T-helper 1 cell treated with Interleukin-12 subunit alpha and Interleukin-12 subunit beta and Interleukin-4 antibody, amounts not matched to agents 30 μg/mL and 1 μg/mL, for 36 hours (primary cell): Measurements from ENCODE around the gene CDKAL1.
"Not testable (repeated sequence)": the region's sequence is repeated elsewhere in the genome, so short reads cannot be mapped to it uniquely, and the experiment has no call there.

ENCODE experiments used
- H3K27ac Mint-ChIP-seq: one replicate; pipeline ENCODE4 v1.8.0; 2021; ENCODE audit warnings: mild to moderate bottlenecking, mixed read lengths
- H3K27me3 Mint-ChIP-seq: one replicate; pipeline ENCODE4 v1.8.0; 2021; ENCODE audit warnings: low read depth, mixed read lengths
- H3K36me3 Mint-ChIP-seq: one replicate; pipeline ENCODE4 v1.8.0; 2021; ENCODE audit warnings: low read depth, mixed read lengths
- H3K4me1 Mint-ChIP-seq: one replicate; pipeline ENCODE4 v1.8.0; 2021; ENCODE audit warnings: low read depth, mixed read lengths
- H3K4me3 Mint-ChIP-seq: one replicate; pipeline ENCODE4 v1.8.0; 2021; ENCODE audit warnings: mild to moderate bottlenecking, moderate library complexity, mixed read lengths
- H3K9me3 Mint-ChIP-seq: one replicate; pipeline ENCODE4 v1.8.0; 2021; ENCODE audit warnings: mixed read lengths

Gene CDKAL1

DNA sequence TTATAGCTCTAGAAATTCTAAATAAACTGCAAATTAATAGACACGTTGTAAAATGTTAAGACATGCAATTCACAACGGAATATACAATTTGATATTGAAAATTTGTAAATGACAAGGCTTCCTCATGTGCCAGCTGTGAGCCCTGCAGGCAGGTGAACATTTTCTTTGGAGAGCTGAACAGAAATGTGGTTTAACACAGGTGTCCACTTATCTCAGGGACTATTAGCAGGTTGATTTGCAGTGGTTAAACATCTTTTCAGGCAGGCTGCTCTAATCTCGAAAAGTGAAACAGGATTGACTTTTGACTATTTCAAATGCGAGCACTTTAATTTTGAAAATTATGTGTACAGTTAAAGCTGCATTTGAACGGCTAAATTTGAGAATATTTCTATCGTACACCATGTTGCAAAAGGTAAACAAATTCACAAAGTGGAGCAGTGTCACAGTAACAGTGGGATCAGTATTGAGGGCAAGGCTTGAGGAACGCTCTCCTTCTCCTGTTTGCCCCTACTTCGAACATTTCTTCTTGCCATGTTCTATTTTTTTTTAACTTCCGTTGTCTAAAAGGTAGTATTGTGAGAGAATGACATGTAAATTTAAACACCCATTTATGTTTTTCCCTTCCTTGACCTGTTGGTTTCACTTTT, 210.8 kb downstream of the CDKAL1 start:
- Mint-ChIP-seq H3K4me3 (no peak overlapping the region), H3K27me3 (no peaks in the 10 kb centered on the region), H3K9me3 (peaks cover 5% of the 10 kb centered on the region), H3K27ac (no peak overlapping the region), H3K4me1 (peaks cover 6% of the 10 kb centered on the region), H3K36me3 (peaks cover 10% of the 10 kb centered on the region)

DNA sequence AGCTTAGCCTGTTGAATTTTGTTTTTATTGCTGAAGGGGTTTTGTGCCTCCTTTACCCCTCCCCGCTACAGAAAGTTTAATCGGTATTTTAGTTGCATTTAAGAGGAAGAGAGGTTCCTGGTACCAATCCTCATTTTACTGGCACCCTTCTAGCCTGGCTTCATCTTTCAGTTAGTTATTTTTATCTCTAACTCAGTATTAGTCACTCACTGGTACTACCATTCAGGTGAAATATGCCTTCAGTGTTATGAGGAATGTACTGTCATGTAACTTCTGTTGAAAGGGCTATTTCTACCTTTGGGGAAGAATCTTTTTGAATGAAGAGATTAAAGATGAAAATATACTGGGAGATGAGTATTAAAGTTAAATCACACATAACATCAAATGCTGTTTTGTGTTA, 211.8 kb downstream of the CDKAL1 start:
- no peaks in the 10 kb centered on the region for H3K27me3 Mint-ChIP-seq
- no peak overlapping the region for H3K4me3 Mint-ChIP-seq
- peaks cover 7% of the 10 kb centered on the region for H3K36me3 Mint-ChIP-seq
- H3K9me3 Mint-ChIP-seq: peaks cover 5% of the 10 kb centered on the region
- no peak overlapping the region for H3K27ac Mint-ChIP-seq
- peaks cover 6% of the 10 kb centered on the region for H3K4me1 Mint-ChIP-seq

DNA sequence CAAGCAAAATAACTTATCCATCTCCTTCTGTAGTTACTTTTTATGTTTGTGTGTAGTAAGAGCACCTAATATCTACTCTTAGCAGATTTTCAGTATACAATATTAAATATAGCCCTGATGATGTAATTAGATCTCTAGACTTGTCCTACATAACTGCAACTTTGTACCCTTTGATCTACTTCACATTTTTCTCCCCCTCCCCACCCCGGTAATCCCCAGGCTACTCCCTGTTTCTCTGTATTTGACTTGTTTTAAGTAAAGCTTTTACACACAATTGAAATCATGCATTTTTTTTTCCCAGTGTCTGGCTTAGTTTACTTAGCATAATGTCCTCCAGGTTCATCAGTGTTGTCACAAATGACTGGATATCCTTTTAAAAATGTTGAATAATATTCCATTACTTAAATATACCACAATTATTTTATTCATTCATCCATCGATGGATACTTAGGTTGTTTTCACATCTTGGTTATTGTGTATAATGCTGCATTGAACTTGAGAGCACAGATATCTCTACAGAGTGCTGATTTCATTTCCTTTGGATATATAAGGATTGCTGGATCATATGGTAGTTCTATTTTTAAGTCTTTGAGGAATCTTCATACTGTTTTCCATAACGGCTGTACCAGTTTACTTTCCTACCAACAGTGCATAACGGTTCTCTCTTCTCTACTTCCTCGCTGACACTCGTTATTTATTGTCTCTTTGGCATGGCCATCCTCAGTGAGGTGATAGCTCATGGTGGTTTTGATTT, 212.7 kb downstream of the CDKAL1 start:
- Mint-ChIP-seq H3K4me3 (no peak overlapping the region), H3K4me1 (peaks cover 6% of the 10 kb centered on the region)

DNA sequence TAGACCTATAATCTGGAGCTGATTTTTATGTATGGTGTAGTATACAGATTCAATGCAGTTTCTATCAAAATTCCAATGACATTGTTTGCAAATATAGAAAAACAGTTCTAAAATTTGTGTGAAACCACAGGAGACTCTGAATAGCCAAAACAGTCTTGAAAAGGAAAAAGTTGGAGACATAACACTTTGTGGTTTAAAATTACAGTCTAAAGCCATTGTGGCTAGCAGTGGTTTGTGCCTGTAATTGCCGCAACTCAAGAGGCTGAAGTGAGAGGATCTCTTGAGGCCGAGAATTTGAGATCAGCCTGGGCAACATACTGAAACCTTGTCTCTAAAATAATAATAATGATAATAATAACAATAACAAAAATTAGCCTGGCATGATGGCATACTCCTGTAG, 213.7 kb downstream of the CDKAL1 start:
- Mint-ChIP-seq H3K27me3 (no peaks in the 10 kb centered on the region), H3K4me3 (no peak overlapping the region), H3K27ac (no peak overlapping the region)

More for the DNA sequence above, 212.7 kb downstream of the CDKAL1 start:
- H3K27ac Mint-ChIP-seq: no peak overlapping the region
- H3K36me3 Mint-ChIP-seq: no peaks in the 10 kb centered on the region
- no peaks in the 10 kb centered on the region for H3K9me3 Mint-ChIP-seq
- no peaks in the 10 kb centered on the region for H3K27me3 Mint-ChIP-seq

DNA sequence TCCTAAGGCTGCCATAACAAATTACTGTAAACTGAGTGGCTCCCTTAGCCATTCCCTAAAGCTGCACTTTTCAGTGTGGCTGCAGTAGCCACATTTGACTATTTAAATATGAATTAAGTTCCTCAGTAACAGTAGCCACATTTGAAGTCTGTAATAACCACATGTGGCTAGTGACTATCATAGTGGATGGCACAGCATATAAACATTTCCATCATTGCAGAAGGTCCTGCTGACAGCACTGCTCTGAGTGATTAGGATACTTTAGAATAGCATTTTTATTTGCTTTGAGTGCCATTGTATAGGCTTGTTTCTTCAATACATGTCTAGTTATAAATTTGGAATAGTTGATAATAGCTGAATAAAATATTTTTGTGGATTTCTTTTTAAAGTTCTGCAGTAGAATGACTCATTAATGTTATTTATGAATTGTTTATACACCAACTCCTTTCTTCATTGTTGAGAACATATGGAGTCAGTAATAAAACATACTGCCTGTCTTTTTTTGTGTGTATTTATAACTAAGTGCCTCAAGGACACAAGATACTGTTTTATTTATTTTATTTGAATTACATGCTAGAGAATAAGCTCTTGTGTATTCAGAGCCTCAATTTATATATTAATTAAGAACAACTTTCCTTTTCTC, 217.2 kb downstream of the CDKAL1 start:
- Mint-ChIP-seq H3K4me1 (peaks cover 6% of the 10 kb centered on the region), H3K36me3 (peaks cover 15% of the 10 kb centered on the region), H3K9me3 (peaks cover 8% of the 10 kb centered on the region), H3K4me3 (no peak overlapping the region), H3K27me3 (no peaks in the 10 kb centered on the region), H3K27ac (no peak overlapping the region)

More for the DNA sequence above, 213.7 kb downstream of the CDKAL1 start:
- Mint-ChIP-seq H3K36me3 (peaks cover 1% of the 10 kb centered on the region), H3K4me1 (peaks cover 6% of the 10 kb centered on the region), H3K9me3 (no peaks in the 10 kb centered on the region)

DNA sequence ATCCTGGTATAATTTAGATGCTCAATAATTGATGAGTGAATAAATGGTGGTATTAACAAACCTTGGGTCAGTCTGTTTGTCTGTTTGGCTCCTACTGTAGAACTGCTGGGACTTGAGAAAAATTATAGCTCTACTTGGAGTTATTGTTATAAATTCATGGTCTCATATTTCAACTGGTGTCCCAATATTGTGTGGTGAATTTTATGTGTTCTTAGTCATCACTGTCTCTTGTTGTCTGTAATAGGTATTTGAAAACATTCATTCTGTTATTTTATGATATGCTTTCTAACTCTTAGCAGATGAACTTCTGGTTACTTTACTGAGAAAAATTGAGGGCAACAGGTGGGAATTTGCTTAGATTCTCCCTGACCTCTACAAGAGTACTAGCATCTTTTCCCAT, 221.4 kb downstream of the CDKAL1 start:
- peaks cover 8% of the 10 kb centered on the region for H3K9me3 Mint-ChIP-seq
- H3K27ac Mint-ChIP-seq: no peak overlapping the region
- H3K4me1 Mint-ChIP-seq: peaks cover 2% of the 10 kb centered on the region

DNA sequence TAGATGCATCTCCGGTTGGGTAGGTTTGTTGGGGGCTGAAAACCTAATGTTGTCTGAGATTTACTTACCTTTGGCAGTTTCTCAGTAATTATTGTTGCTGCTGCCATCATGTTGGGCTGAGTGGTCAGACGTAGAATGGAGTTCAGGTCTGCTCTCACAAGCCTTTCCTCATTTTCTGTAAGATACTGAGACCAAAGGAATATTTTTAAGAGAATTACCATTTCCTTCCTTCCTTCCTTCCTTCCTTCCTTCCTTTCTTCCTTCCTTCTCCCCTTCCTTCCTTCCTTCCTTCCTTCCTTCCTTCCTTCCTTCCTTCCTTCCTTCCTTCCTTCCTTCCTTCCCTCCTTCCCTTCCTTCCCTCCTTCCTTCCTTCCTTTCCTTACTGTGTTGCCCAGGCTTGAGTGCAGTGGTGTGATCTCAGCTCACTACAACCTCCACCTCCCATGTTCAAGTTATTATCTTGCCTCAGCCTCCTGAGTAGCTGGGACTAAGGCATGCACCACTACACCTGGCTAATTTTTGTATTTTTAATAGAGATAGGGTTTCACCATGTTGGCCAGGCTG, 222.4 kb downstream of the CDKAL1 start:
- peaks cover 15% of the 10 kb centered on the region for H3K36me3 Mint-ChIP-seq
- not testable (repeated sequence) for H3K4me1 Mint-ChIP-seq, H3K4me3 Mint-ChIP-seq, H3K27me3 Mint-ChIP-seq, H3K27ac Mint-ChIP-seq, H3K9me3 Mint-ChIP-seq

More for the DNA sequence above, 221.4 kb downstream of the CDKAL1 start:
- Mint-ChIP-seq H3K27me3 (no peaks in the 10 kb centered on the region), H3K36me3 (peaks cover 15% of the 10 kb centered on the region), H3K4me3 (no peak overlapping the region)

DNA sequence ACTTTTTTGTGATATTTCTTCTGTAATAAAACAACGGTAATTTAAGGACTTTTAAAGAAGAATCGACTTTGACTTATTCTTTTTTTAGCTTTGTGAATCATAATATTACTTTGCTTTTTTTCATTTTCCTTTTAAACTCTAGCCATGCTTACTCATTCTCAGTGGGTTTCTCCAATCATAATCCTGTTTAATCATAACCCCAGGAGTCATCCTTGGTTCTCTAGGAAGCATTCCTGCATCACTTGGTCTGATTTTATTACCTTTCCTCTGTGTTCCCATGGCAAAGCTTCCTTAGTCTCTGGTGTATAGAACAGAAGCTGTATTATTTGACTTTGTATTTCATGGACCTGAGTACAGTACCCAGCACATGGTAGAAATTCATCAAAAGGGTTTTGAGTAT, 223.5 kb downstream of the CDKAL1 start:
- H3K36me3 Mint-ChIP-seq: peaks cover 13% of the 10 kb centered on the region
- peaks cover 8% of the 10 kb centered on the region for H3K9me3 Mint-ChIP-seq
- H3K27me3 Mint-ChIP-seq: no peaks in the 10 kb centered on the region
- H3K27ac Mint-ChIP-seq: no peak overlapping the region
- no peak overlapping the region for H3K4me3 Mint-ChIP-seq
- peaks cover 2% of the 10 kb centered on the region for H3K4me1 Mint-ChIP-seq

DNA sequence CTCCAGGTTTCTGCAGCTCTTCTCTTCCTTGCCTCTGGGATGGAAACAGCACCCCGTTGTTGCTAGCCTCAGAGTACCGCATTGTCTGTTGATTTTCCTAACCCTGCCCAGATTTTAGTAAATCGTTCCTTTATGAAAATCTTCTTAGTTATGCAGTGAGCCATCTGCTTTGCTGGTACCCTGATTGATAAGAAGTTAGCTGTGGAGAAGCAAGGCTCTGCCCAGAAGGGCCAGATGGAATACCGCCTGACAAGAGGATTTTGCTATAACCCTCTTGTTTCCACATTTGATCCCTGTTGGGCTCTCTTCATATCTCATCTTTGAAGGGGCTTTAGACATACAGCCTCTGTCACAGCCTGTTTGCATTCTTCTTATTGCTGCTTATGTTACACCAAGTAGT, 229.0 kb downstream of the CDKAL1 start:
- Mint-ChIP-seq H3K9me3 (no peaks in the 10 kb centered on the region), H3K27ac (no peak overlapping the region), H3K4me3 (no peak overlapping the region), H3K36me3 (no peaks in the 10 kb centered on the region), H3K27me3 (no peaks in the 10 kb centered on the region), H3K4me1 (no peaks in the 10 kb centered on the region)

DNA sequence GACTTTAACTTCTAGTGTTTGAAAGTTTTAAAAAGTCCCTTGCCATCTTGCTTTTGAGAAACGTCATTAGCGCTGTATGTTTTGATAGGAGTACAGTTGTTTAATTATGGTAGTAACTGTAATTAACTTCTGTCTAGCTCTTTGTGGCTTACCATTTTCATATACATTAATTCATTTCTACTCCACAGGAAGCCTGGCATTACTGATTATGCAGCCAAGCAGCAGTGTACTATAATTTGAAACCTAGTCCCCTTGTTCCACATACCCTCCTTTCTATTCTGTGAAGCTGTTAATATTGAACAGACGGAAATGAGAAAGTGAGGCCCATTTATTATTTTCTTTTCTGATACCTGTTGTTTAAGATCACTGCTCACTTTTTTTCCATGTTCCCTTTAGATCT, 235.4 kb downstream of the CDKAL1 start:
- Mint-ChIP-seq H3K4me1 (no peaks in the 10 kb centered on the region), H3K36me3 (peaks cover 2% of the 10 kb centered on the region), H3K4me3 (no peak overlapping the region), H3K27me3 (no peaks in the 10 kb centered on the region), H3K9me3 (no peaks in the 10 kb centered on the region), H3K27ac (no peak overlapping the region)

DNA sequence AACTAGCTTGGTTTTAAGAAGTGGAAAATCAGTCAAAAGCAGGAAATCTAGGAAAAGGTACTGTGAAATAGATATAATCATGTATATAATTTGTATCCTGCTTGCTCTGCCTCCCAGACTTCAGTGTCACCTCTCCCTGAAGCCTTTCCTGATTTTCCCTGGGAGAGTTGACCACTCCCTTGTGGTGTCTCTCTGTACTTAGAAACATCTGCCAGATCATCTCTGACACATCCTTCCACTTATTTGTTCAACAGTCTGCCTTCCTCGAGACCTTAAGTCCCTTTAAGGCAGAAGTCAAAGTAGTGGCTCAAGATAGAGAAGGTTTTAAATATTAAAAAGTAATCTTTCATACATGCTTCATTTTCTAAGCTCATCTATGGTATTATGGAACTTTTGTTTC, 236.5 kb downstream of the CDKAL1 start:
- H3K9me3 Mint-ChIP-seq: no peaks in the 10 kb centered on the region
- no peak overlapping the region for H3K27ac Mint-ChIP-seq
- H3K4me1 Mint-ChIP-seq: no peaks in the 10 kb centered on the region
- no peaks in the 10 kb centered on the region for H3K27me3 Mint-ChIP-seq
- no peak overlapping the region for H3K4me3 Mint-ChIP-seq
- H3K36me3 Mint-ChIP-seq: peaks cover 2% of the 10 kb centered on the region

DNA sequence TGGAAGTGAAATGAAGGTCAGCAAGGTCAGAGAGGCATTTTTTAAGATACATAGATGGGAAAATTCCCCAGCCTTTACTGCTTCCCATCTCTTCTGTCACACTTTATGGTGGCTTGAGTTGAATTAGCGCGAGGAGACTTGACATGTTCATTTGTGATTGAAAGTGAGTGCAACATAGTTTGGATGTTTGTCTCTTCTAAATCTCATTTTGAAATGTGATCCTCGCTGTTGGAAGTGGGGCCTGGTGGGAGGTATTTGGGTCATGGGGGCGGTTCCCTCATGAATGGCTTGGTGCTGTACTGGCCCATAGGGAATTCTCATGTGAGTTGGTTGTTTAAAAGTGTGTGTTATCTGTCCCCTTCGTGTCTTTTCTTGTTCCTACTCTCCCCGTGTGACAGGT, 237.2 kb downstream of the CDKAL1 start:
- Mint-ChIP-seq H3K36me3 (peaks cover 2% of the 10 kb centered on the region), H3K9me3 (no peaks in the 10 kb centered on the region), H3K4me3 (no peak overlapping the region), H3K27ac (no peak overlapping the region), H3K4me1 (no peaks in the 10 kb centered on the region), H3K27me3 (no peaks in the 10 kb centered on the region)

DNA sequence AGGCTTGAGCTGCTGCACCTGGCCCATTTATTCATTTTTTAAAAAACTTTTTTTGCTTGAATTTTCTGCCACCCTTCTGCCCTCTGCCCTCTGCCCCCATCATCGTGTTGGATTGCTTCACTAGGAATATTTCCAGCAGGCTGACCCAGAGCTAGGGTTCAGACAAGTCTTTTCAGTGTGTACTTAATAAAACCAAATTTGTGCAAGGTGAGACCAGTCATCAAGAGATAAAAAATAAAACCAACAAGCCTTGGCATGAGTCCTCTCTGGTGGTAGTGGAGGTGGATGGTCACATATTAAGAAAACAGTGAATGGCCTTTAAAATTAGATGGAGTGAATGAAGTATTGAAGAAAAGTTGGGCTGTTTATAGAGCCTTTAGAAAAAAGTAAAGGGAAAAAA, 239.6 kb downstream of the CDKAL1 start:
- Mint-ChIP-seq H3K9me3 (no peaks in the 10 kb centered on the region), H3K36me3 (peaks cover 2% of the 10 kb centered on the region), H3K27ac (no peak overlapping the region), H3K27me3 (no peaks in the 10 kb centered on the region), H3K4me3 (no peak overlapping the region), H3K4me1 (no peaks in the 10 kb centered on the region)

DNA sequence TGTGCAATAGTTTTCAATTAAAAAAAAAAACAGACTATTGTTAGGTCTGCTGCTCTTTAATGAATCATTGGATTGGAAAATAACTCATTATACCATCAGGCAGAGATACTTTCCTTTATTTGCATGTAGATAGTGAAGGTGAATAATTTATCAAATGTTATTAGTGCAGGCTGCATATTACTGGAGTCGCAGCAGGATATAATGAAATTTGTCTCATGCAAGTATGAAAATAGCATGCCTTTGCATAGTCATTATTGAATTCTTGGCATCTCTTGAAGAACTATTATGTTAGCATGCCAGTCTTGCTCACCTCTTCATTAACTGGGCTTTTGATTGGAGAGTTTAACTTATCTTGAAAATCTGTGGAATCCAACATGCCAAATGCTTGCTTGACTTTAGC, 241.7 kb downstream of the CDKAL1 start:
- H3K36me3 Mint-ChIP-seq: peaks cover 4% of the 10 kb centered on the region
- H3K9me3 Mint-ChIP-seq: no peaks in the 10 kb centered on the region
- no peaks in the 10 kb centered on the region for H3K27me3 Mint-ChIP-seq
- no peaks in the 10 kb centered on the region for H3K4me1 Mint-ChIP-seq
- no peak overlapping the region for H3K27ac Mint-ChIP-seq
- H3K4me3 Mint-ChIP-seq: no peak overlapping the region

DNA sequence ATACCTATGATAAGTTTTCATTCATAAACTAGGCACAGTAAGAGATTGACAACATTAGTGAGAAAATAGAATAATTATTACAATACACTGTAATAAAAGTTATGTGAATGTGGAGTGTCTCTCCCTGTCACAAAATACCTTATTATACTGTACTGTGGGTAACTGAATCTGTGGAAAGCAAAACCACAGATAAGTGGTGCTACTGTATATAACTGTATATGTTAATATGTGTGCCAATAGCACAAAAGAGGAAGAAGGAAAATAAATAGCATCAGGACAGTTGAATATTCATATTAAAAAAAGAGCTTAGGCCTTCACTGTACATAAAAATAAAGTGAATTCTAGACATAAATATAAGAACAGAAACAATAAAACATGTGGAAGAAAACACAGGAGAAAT, 243.5 kb downstream of the CDKAL1 start:
- Mint-ChIP-seq H3K27ac (no peak overlapping the region), H3K9me3 (no peaks in the 10 kb centered on the region), H3K36me3 (peaks cover 13% of the 10 kb centered on the region), H3K4me1 (no peaks in the 10 kb centered on the region), H3K4me3 (no peak overlapping the region), H3K27me3 (no peaks in the 10 kb centered on the region)
